ENCODE data around the gene SULT1A1.
"Not testable (repeated sequence)": the region's sequence is repeated elsewhere in the genome, so short reads cannot be mapped to it uniquely, and the experiment has no call there.

The SULT1A1 gene

GRCh38 chr16:28609631-28610594 is at the start of gene SULT1A1:
SULT1A1 (minus strand) TSS chr16:28610044; CDS start chr16:28608855, 1,189 bp downstream.
- no peak for DNase-seq

- not testable (repeated sequence) for DNase-seq
These were observed 30.1 kb upstream of the SULT1A1 start for GRCh38 chr16:28639959-28640358.

GRCh38 chr16:28638359-28638758 is 28.5 kb upstream of the SULT1A1 start:
- DNase-seq: not testable (repeated sequence)

- not testable (repeated sequence) for DNase-seq
These were observed 27.9 kb upstream of the SULT1A1 start, which contains the start of gene NPIPB8 for GRCh38 chr16:28637765-28638164. NPIPB8 (plus strand) TSS chr16:28638065; CDS start chr16:28638361, 296 bp downstream.

GRCh38 chr16:28636093-28636823 is 26.4 kb upstream of the SULT1A1 start:
- not testable (repeated sequence) for DNase-seq

- DNase-seq: not testable (repeated sequence)
These were observed 21.1 kb upstream of the SULT1A1 start for GRCh38 chr16:28630905-28631304.

GRCh38 chr16:28623172-28623711 is 13.4 kb upstream of the SULT1A1 start:
- peak; percentile 57 to 60 for DNase-seq

GRCh38 chr16:28622532-28623171 is 12.8 kb upstream of the SULT1A1 start:
- DNase-seq: not testable (repeated sequence)

GRCh38 chr16:28621481-28622155 is 11.8 kb upstream of the SULT1A1 start:
- no peak for DNase-seq

- not testable (repeated sequence) for DNase-seq
These were observed 10.5 kb upstream of the SULT1A1 start for GRCh38 chr16:28620316-28620715.

GRCh38 chr16:28617874-28618273 is 8.0 kb upstream of the SULT1A1 start:
- no peak for DNase-seq

- no peak for DNase-seq
These were observed 6.8 kb upstream of the SULT1A1 start for GRCh38 chr16:28616636-28617035.

- DNase-seq: not testable (repeated sequence)
These were observed 6.4 kb upstream of the SULT1A1 start for GRCh38 chr16:28616224-28616577.

- not testable (repeated sequence) for DNase-seq
These were observed 5.8 kb upstream of the SULT1A1 start for GRCh38 chr16:28615486-28616223.

GRCh38 chr16:28614561-28614960 is 4.7 kb upstream of the SULT1A1 start:
- not testable (repeated sequence) for DNase-seq

GRCh38 chr16:28613912-28614311 is 4.1 kb upstream of the SULT1A1 start:
- DNase-seq: not testable (repeated sequence)

GRCh38 chr16:28612359-28613280 is 2.8 kb upstream of the SULT1A1 start:
- not testable (repeated sequence) for DNase-seq

GRCh38 chr16:28610595-28611191 is 849 bp upstream of the SULT1A1 start:
- DNase-seq: no peak

GRCh38 chr16:28608867-28609596 is 812 bp downstream of the SULT1A1 start:
- DNase-seq: not testable (repeated sequence)
